Liver (tissue), 9 donors: ENCODE results near the gene SRSF4. TPM values are rescaled to one million over a fixed set of nuclear protein-coding genes. Genes with fewer than 3 reads are reported as not detected.
A peak's percentile ranks its signal among the peaks of the same experiment; 100 is the strongest.

Source experiments
- DNase-seq: peaks from one replicate; pipeline ENCODE4 v3.0.0-alpha.2; 2017; ENCODE audit warnings: low spot score
- H3K27ac ChIP-seq, 2 donors: one replicate each; pipeline ENCODE4 v1.7.0; 2013; ENCODE audit warnings: inconsistent platforms in 2 of 2, low read length in 2 of 2, control low read depth in 1 of 2, low read depth in 1 of 2, mild to moderate bottlenecking in 1 of 2
- H3K27me3 ChIP-seq, 4 donors: one replicate each; pipeline versions ENCODE4 v1.6.1 to v1.7.0; 2013; ENCODE audit warnings: low read length in 3 of 4, inconsistent platforms in 1 of 4, mild to moderate bottlenecking in 1 of 4, moderate library complexity in 1 of 4; ENCODE audit not compliant: control insufficient read depth in 4 of 4, insufficient read depth in 4 of 4
- H3K36me3 ChIP-seq, 4 donors: one replicate each; pipeline versions ENCODE4 v1.6.1 to v1.7.0; 2013; ENCODE audit warnings: low read length in 3 of 4, mild to moderate bottlenecking in 3 of 4, low read depth in 1 of 4, moderate library complexity in 1 of 4; ENCODE audit not compliant: control insufficient read depth in 4 of 4, insufficient read depth in 3 of 4
- H3K4me1 ChIP-seq, 4 donors: one replicate each; pipeline versions ENCODE4 v1.6.1 to v1.7.0; 2013; ENCODE audit warnings: low read length in 3 of 4, mild to moderate bottlenecking in 3 of 4, moderate library complexity in 1 of 4; ENCODE audit not compliant: control insufficient read depth in 4 of 4, insufficient read depth in 4 of 4
- H3K4me3 ChIP-seq, 3 donors: one replicate each; pipeline versions ENCODE4 v1.6.1 to v1.7.0; 2013; ENCODE audit warnings: low read length in 3 of 3, control low read depth in 1 of 3, low read depth in 1 of 3, mild to moderate bottlenecking in 1 of 3
- H3K9ac ChIP-seq, 2 donors: one replicate each; pipeline ENCODE4 v1.7.0; 2013; ENCODE audit warnings: low read length in 2 of 2, mild to moderate bottlenecking in 2 of 2, moderate library complexity in 2 of 2, control low read depth in 1 of 2, low read depth in 1 of 2
- H3K9me3 ChIP-seq, 4 donors: one replicate each; pipeline versions ENCODE4 v1.6.1 to v1.7.0; 2013; ENCODE audit warnings: low read length in 3 of 4; ENCODE audit not compliant: control insufficient read depth in 4 of 4
- EGR1 ChIP-seq, 2 donors: IDR thresholded peaks; 2 replicates each; pipeline ENCODE4 v1.6.1; 2016 to 2018; ENCODE audit warnings: antibody characterized with exemption in 2 of 2, low read depth in 2 of 2
- FOXA1 ChIP-seq: IDR thresholded peaks from 2 replicates; pipeline ENCODE4 v1.6.1; 2016; ENCODE audit warnings: antibody characterized with exemption
- GABPA ChIP-seq, 2 donors: IDR thresholded peaks in 1 of 2; conservative IDR thresholded peaks in 1 of 2; 2 replicates each; pipeline ENCODE4 v1.6.1; 2016; ENCODE audit warnings: antibody characterized with exemption in 2 of 2, mild to moderate bottlenecking in 1 of 2, moderate library complexity in 1 of 2
- HNF4G ChIP-seq: IDR thresholded peaks from 2 replicates; pipeline ENCODE4 v1.6.1; 2016; ENCODE audit warnings: antibody characterized with exemption
- NR2F2 ChIP-seq: IDR thresholded peaks from 2 replicates; pipeline ENCODE4 v1.6.1; 2016; ENCODE audit warnings: antibody characterized with exemption
- RAD21 ChIP-seq, 2 donors: IDR thresholded peaks; 2 replicates each; pipeline ENCODE4 v1.6.1; 2016; ENCODE audit warnings: antibody characterized with exemption in 2 of 2, mild to moderate bottlenecking in 2 of 2
- RXRA ChIP-seq, 2 donors: IDR thresholded peaks; 2 replicates each; pipeline ENCODE4 v1.6.1; 2017 to 2018; ENCODE audit warnings: antibody characterized with exemption in 2 of 2, mild to moderate bottlenecking in 1 of 2
- SP1 ChIP-seq: IDR thresholded peaks from 2 replicates; pipeline ENCODE4 v1.6.1; 2018; ENCODE audit warnings: antibody characterized with exemption, mild to moderate bottlenecking
- TAF1 ChIP-seq: conservative IDR thresholded peaks from 2 replicates; pipeline ENCODE4 v1.6.1; 2016; ENCODE audit warnings: antibody characterized with exemption, mild to moderate bottlenecking
- YY1 ChIP-seq: IDR thresholded peaks from 2 replicates; pipeline ENCODE4 v1.6.1; 2016; ENCODE audit warnings: antibody characterized with exemption, mild to moderate bottlenecking
- WGBS: extraction: QIAGEN DNeasy Blood & Tissue Kit; methylation state at CpG from one replicate; pipeline ENCODE4 v1.1.7; 2013; 5-methylcytosine and 5-hydroxymethylcytosine counted together
- polyA plus RNA-seq, 2 donors: library from polyadenylated mRNA; stranded (reverse) in 1 of 2; unstranded in 1 of 2; fragments of 200-250 nt in 1 of 2; fragments of >200 nt in 1 of 2; fragmentation: Nextera tagmentation in 1 of 2; extraction: Ambion mirVana in 1 of 2; gene quantifications; one replicate each; pipeline versions ENCODE4 v1.2.1 to v1.2.3, GENCODE V29; 2013 to 2015
- total RNA-seq, 2 donors: library from RNA; depleted of rRNA; stranded (reverse); fragments of >200 nt; gene quantifications; one replicate each; pipeline ENCODE4 v1.2.3, GENCODE V29; 2014
- TF ChIP-seq, protein P1 (sequence below): fragments of 150-350 bp; IDR thresholded peaks from 2 replicates; pipeline ENCODE4 v1.5.1; 2017; ENCODE audit warnings: improper control_type of control experiment, low read depth, low read length; ENCODE audit not compliant: missing input control
- TF ChIP-seq, protein P2 (sequence below): IDR thresholded peaks from 2 replicates; pipeline ENCODE4 v1.6.1; 2016; ENCODE audit warnings: antibody characterized with exemption, mild to moderate bottlenecking
- TF ChIP-seq, protein P3 (sequence below): IDR thresholded peaks from 2 replicates; pipeline ENCODE4 v1.6.1; 2016; ENCODE audit warnings: antibody characterized with exemption
- TF ChIP-seq, protein P4 (sequence below): IDR thresholded peaks from 2 replicates; pipeline ENCODE4 v1.6.1; 2016; ENCODE audit warnings: antibody characterized with exemption
- donor health status: healthy.
- donor health status: healthy.
- donor health status: healthy.
- donor health status: healthy.
- donor health status: healthy.

The SRSF4 gene
- total and polyA plus RNA-seq, 4 donors = 24.0 to 45.8 (median 30.2) TPM

DNA sequence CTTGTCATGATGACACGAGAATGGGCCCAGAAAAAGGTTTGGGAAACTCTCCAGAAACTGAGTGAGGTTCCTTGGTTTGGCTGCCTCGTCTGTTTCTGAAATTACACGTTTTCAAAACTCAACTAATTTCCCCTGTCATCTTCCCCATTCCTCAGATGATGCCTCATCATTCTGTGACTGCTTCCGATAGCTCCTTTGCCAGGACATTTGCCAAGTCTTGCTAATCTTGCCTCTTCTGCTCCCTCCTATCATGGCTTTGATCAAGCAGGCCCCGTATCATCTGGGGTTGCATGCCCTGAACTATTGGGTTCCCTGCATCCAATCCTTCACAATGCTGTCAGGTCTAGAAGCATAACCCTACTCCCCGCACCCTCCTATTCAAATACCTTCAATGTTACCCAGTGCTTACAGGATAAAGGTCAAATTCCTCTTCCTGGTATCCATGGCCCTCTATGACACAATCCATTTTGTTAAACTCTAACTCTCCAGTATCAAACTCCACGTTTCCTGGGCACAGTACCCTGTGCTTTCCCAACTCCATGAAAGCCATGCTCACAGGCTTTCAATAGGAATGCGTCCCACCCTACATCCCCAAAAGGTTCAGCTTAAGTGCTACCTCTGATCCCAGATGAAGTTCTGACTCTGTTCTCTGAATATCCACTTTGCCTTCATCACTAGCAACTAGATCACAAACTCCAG, 35.8 kb downstream of the SRSF4 start (continued):
- TF ChIP-seq, protein P1, sequence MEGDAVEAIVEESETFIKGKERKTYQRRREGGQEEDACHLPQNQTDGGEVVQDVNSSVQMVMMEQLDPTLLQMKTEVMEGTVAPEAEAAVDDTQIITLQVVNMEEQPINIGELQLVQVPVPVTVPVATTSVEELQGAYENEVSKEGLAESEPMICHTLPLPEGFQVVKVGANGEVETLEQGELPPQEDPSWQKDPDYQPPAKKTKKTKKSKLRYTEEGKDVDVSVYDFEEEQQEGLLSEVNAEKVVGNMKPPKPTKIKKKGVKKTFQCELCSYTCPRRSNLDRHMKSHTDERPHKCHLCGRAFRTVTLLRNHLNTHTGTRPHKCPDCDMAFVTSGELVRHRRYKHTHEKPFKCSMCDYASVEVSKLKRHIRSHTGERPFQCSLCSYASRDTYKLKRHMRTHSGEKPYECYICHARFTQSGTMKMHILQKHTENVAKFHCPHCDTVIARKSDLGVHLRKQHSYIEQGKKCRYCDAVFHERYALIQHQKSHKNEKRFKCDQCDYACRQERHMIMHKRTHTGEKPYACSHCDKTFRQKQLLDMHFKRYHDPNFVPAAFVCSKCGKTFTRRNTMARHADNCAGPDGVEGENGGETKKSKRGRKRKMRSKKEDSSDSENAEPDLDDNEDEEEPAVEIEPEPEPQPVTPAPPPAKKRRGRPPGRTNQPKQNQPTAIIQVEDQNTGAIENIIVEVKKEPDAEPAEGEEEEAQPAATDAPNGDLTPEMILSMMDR = no peak
- TF ChIP-seq, protein P2, sequence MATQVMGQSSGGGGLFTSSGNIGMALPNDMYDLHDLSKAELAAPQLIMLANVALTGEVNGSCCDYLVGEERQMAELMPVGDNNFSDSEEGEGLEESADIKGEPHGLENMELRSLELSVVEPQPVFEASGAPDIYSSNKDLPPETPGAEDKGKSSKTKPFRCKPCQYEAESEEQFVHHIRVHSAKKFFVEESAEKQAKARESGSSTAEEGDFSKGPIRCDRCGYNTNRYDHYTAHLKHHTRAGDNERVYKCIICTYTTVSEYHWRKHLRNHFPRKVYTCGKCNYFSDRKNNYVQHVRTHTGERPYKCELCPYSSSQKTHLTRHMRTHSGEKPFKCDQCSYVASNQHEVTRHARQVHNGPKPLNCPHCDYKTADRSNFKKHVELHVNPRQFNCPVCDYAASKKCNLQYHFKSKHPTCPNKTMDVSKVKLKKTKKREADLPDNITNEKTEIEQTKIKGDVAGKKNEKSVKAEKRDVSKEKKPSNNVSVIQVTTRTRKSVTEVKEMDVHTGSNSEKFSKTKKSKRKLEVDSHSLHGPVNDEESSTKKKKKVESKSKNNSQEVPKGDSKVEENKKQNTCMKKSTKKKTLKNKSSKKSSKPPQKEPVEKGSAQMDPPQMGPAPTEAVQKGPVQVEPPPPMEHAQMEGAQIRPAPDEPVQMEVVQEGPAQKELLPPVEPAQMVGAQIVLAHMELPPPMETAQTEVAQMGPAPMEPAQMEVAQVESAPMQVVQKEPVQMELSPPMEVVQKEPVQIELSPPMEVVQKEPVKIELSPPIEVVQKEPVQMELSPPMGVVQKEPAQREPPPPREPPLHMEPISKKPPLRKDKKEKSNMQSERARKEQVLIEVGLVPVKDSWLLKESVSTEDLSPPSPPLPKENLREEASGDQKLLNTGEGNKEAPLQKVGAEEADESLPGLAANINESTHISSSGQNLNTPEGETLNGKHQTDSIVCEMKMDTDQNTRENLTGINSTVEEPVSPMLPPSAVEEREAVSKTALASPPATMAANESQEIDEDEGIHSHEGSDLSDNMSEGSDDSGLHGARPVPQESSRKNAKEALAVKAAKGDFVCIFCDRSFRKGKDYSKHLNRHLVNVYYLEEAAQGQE = peak; percentile 79

DNA sequence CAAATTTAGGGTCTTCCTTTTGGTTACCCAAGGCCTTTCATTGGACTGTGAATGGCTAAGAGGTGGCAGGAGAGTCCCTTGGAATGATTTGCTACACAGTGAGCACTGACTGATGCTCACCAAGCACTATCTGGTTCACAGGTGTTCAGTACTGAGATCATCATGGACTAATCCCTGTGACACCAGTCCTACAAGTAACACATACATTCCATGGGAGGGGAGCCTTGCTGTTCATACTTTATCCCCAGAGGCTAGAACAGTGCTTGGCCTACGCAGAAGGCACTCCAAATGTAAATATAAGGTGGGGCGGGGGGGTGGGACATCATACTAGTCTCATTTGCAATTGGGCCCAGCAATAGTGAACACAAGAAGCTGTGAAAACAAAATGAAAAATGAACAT, 37.5 kb downstream of the SRSF4 start:
- Histone ChIP-seq H3K9ac (no peak overlapping the region), H3K27ac (no peak overlapping the region), H3K4me3 (no peak overlapping the region), H3K9me3 (no peaks in the 10 kb centered on the region), H3K36me3 (peaks cover 3 to 13% (median 8%) of the 10 kb centered on the region in 4 donors), H3K27me3 (no peaks in the 10 kb centered on the region), H3K4me1 (peaks cover 11 to 45% (median 34%) of the 10 kb centered on the region in 4 donors)
- TF ChIP-seq YY1 (no peak), RXRA (IDR thresholded peaks at IDR 0.05) (no peak)
- 92% methylated on average over 2 of the region's 2 CpGs for WGBS
- no peak for DNase-seq

DNA sequence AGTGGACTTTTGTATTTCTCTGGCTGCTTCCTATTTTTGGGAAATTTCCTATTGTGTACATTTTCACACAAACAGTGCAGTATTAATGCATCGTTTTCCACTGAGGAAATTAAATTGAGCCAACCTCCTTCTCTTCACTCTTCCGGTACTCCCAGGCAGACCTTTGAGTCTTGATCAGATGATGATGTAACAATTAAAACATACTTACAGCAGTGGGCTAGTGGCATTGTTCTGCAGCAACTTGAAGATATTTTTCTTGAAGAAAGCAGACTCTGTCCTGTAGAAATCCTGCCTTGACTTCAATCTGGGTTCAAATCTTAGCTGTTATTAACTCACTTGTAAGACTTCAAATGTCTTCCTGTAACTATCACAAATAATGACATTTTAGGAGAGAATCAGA, 39.0 kb downstream of the SRSF4 start:
- no peak for DNase-seq
- Histone ChIP-seq H3K27me3 (no peaks in the 10 kb centered on the region), H3K36me3 (peaks cover 0 to 5% (median under 1%) of the 10 kb centered on the region in 4 donors), H3K4me3 (no peak overlapping the region), H3K27ac (no peak overlapping the region), H3K9ac (no peak overlapping the region), H3K4me1 (peaks cover 11 to 32% (median 21%) of the 10 kb centered on the region in 4 donors), H3K9me3 (no peaks in the 10 kb centered on the region)
- TF ChIP-seq NR2F2 (no peak), RAD21 (IDR thresholded peaks at IDR 0.05) (no peak), YY1 (no peak)
- 46% methylated on average over 2 of the region's 2 CpGs for WGBS

DNA sequence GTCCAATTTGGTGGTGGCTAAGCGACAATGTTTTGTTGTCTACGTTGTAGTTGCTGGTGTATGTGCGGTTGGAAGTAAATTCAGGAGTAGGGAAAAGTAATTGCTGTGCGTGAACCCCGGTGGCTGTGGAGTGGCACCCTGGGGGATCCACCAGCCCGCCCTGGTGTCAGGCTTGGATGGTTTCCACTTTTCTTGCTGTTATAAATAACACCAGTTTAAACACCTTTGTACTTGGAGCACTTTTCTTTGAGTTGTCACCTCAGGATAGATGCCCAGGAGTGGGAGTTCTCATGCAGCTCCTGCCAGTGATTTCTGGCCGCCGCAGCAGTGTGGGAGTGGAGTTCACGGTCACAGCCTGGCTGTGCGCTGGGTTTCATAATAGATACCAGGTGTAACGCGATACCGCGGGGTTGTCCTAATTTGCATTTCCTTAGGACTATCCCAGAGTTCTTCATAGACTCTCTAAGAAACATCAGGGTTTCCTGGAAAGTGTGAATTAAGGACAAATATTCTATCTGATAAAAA, 45.2 kb downstream of the SRSF4 start:
- no peak for DNase-seq
- Histone ChIP-seq H3K27ac (peak overlapping the region; percentile 23 to 47), H3K27me3 (no peaks in the 10 kb centered on the region), H3K9me3 (no peaks in the 10 kb centered on the region), H3K9ac (no peak overlapping the region), H3K4me1 (peaks cover 0 to 10% (median 5%) of the 10 kb centered on the region in 4 donors), H3K4me3 (no peak overlapping the region), H3K36me3 (no peaks in the 10 kb centered on the region)
- 32% methylated on average over 14 of the region's 14 CpGs for WGBS
- TF ChIP-seq RAD21 (IDR thresholded peaks at IDR 0.05) (peak; percentile 35 to 46), FOXA1 (no peak), HNF4G (no peak), NR2F2 (no peak), SP1 (peak; percentile 70), GABPA (IDR thresholded peaks at IDR 0.05 in 1 of 2, conservative IDR thresholded peaks at IDR 0.05 in 1 of 2) (no peak), YY1 (peak; percentile 39), TAF1 (no peak), EGR1 (IDR thresholded peaks at IDR 0.05; ENCODE audit: low read depth in 2 of 2) (peak; percentile 17 to 23)
- TF ChIP-seq, protein P2 = peak; percentile 31
- TF ChIP-seq, protein P3, sequence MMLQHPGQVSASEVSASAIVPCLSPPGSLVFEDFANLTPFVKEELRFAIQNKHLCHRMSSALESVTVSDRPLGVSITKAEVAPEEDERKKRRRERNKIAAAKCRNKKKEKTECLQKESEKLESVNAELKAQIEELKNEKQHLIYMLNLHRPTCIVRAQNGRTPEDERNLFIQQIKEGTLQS = peak; percentile 19
- TF ChIP-seq, protein P4, sequence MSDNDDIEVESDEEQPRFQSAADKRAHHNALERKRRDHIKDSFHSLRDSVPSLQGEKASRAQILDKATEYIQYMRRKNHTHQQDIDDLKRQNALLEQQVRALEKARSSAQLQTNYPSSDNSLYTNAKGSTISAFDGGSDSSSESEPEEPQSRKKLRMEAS = peak; percentile 32
